PC-3 (cell line): Measurements from ENCODE around the gene PCID2.

ENCODE experiments used
- EZH2 ChIP-seq: fragments of 300-600 bp; sonication (generic); IDR thresholded peaks from one replicate; pipeline ENCODE4 v1.6.1; 2017; ENCODE audit warnings: antibody characterized with exemption, mild to moderate bottlenecking, low read length; ENCODE audit not compliant: unreplicated experiment
- EZH2phosphoT487 ChIP-seq: fragments of 300-600 bp; sonication (generic); IDR thresholded peaks from 2 replicates; pipeline ENCODE4 v1.6.1; 2018; ENCODE audit warnings: mild to moderate bottlenecking, antibody characterized with exemption, low read length, borderline replicate concordance
- TF ChIP-seq, protein P1 (sequence below): fragments of 300-600 bp; sonication (generic); conservative IDR thresholded peaks from 2 replicates; pipeline ENCODE4 v1.5.1; 2017; ENCODE audit warnings: antibody characterized with exemption, low read depth, mild to moderate bottlenecking, low read length

DNA sequence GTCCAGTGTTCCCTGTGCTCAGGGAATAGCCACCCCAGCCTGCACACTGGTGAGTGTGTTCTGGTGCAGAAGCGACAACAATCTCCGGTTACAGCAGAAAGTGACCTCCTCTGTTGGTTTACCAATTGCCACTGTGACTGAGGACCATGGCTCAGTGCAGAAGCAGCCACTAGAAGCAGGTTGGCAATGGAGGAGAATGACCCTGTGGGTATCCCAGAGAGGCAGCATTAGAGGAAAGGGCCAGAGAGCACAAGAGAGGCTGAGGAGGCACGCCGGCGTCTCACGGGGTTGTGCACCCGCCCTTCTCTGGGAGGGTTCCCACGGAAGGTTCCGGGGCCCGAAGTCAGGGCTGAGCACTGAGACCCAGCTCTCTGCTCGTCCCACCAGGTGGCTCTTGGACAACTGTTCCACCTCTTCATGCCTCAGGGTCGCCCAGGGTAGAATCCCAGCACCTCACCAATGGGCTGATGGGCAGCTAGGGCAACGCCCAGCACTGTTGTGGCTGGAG lies 36.0 kb downstream of the PCID2 start:
- TF ChIP-seq EZH2, result no peak
- TF ChIP-seq, protein P1, sequence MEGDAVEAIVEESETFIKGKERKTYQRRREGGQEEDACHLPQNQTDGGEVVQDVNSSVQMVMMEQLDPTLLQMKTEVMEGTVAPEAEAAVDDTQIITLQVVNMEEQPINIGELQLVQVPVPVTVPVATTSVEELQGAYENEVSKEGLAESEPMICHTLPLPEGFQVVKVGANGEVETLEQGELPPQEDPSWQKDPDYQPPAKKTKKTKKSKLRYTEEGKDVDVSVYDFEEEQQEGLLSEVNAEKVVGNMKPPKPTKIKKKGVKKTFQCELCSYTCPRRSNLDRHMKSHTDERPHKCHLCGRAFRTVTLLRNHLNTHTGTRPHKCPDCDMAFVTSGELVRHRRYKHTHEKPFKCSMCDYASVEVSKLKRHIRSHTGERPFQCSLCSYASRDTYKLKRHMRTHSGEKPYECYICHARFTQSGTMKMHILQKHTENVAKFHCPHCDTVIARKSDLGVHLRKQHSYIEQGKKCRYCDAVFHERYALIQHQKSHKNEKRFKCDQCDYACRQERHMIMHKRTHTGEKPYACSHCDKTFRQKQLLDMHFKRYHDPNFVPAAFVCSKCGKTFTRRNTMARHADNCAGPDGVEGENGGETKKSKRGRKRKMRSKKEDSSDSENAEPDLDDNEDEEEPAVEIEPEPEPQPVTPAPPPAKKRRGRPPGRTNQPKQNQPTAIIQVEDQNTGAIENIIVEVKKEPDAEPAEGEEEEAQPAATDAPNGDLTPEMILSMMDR, result no peak
- TF ChIP-seq EZH2phosphoT487, result no peak
